Fibroblast of the aortic adventitia (primary cell): ENCODE measurements around the gene NFKBIA. TPM values are rescaled to one million over a fixed set of nuclear protein-coding genes. Genes with fewer than 3 reads are reported as not detected.
"Not testable (repeated sequence)": the region's sequence is repeated elsewhere in the genome, so short reads cannot be mapped to it uniquely, and the experiment has no call there.

Experiments used
- DNase-seq: peaks from one replicate; pipeline ENCODE4 v3.0.0-alpha.2; 2010; ENCODE audit warnings: low read depth
- H3K4me3 ChIP-seq: 2 replicates; pipeline ENCODE4 v1.5.1; 2011; ENCODE audit warnings: low read depth, mild to moderate bottlenecking, control low read depth, low read length, moderate library complexity
- CTCF ChIP-seq: IDR thresholded peaks from 2 replicates; pipeline ENCODE4 v1.5.1; 2011; ENCODE audit warnings: mild to moderate bottlenecking, low read length, control low read depth, inconsistent platforms; ENCODE audit not compliant: insufficient read depth
- total RNA-seq: library from RNA; depleted of rRNA; stranded (reverse); fragments of >200 nt; gene quantifications from 2 replicates; pipeline ENCODE4 v1.2.3, GENCODE V29; 2012; ENCODE audit warnings: low replicate concordance

Gene NFKBIA
- total RNA-seq, 1 donor: 86.6 TPM

DNA sequence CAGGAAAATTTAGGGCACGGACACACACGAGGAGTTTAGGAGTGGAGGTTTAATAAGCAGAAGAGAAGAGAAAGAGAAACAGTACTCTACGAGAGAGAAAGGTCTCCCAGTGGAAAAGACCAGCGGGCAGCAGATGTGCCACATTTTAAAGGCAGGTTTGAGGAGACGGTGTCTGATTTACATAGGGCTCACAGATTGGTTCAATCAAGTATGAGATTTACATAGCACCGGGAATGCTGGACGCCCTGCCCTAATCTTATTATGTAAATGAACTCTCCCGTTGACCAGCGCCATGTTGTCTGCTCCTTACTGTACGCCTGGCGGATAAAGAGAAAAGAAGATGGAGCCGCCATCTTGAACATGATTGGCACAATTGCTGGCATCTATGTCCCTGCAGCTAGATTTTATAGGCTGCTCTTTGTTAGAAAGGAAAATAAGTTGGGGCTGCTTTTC is 17.9 kb downstream of the NFKBIA start:
- DNase-seq: no peak
- TF ChIP-seq CTCF: no peak
- no peak overlapping the region for H3K4me3 ChIP-seq

- H3K4me3 ChIP-seq: no peak overlapping the region
- TF ChIP-seq CTCF: no peak
- DNase-seq: peak; percentile 95
These were observed 19.3 kb downstream of the NFKBIA start for GRCh38 chr14:35385042-35385839.

GRCh38 chr14:35384455-35385041 is 20.0 kb downstream of the NFKBIA start:
- peak; percentile 51 for TF ChIP-seq CTCF
- peak; percentile 98 for DNase-seq
- no peak overlapping the region for H3K4me3 ChIP-seq

- no peak for DNase-seq
- no peak overlapping the region for H3K4me3 ChIP-seq
- no peak for TF ChIP-seq CTCF
These were observed 20.7 kb downstream of the NFKBIA start for GRCh38 chr14:35383569-35384454.

DNA sequence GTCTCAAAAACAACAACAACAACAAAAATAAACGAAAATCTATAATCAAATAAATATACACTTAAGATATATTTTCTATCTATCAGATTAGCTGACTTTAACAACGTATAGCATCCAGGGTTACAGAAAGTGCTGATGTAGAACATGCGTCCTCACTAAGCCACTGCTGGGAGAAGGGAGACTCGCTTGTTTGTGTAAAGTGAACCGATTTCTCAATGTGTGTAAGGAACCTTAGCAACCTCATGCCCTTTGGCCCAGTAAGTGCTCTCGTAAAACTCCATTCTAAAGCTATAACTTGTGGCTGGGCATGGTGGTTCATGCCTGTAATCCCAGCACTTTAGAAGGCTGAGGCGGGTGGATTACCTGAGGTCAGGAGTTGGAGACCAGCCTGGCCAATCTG is 23.8 kb downstream of the NFKBIA start:
- TF ChIP-seq CTCF: no peak
- DNase-seq: no peak
- no peak overlapping the region for H3K4me3 ChIP-seq

GRCh38 chr14:35379234-35379933 is 25.2 kb downstream of the NFKBIA start:
- DNase-seq, H3K4me3 ChIP-seq: not testable (repeated sequence)
